ENCODE results near the gene AICDA.

DNA sequence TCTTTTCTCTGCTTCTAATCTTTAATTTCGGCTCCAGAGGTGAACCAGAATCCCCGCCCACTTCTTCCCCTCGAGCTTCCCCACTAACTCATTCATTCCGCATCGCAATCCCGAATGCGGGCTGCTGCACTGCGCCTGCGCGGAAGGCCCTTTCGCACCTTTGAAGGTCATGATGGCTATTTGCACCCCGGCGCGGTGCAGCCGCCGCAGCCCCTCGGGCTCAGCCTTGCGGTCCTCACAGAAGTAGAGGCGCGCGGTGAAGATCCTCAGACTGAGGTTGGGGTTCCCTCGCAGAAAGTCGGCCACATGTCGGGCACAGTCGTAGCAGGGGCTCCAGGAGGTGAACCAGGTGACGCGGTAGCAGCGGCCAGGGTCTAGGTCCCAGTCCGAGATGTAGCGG is 7.6 kb downstream of the AICDA start:
- TF ChIP-seq, protein P1, sequence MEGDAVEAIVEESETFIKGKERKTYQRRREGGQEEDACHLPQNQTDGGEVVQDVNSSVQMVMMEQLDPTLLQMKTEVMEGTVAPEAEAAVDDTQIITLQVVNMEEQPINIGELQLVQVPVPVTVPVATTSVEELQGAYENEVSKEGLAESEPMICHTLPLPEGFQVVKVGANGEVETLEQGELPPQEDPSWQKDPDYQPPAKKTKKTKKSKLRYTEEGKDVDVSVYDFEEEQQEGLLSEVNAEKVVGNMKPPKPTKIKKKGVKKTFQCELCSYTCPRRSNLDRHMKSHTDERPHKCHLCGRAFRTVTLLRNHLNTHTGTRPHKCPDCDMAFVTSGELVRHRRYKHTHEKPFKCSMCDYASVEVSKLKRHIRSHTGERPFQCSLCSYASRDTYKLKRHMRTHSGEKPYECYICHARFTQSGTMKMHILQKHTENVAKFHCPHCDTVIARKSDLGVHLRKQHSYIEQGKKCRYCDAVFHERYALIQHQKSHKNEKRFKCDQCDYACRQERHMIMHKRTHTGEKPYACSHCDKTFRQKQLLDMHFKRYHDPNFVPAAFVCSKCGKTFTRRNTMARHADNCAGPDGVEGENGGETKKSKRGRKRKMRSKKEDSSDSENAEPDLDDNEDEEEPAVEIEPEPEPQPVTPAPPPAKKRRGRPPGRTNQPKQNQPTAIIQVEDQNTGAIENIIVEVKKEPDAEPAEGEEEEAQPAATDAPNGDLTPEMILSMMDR (IDR thresholded peaks at IDR 0.05), result no peak
- no peak for TF ChIP-seq POLR2A (IDR thresholded peaks at IDR 0.05)
- no peak for TF ChIP-seq POLR2AphosphoS5 (IDR thresholded peaks at IDR 0.05)
- no peak for TF ChIP-seq EP300 (IDR thresholded peaks at IDR 0.05)

Data from gastroesophageal sphincter (tissue), 3 donors.